ENCODE measurements around the gene CFL1. TPM values are rescaled to one million over a fixed set of nuclear protein-coding genes. Genes with fewer than 3 reads are reported as not detected.

CFL1 gene
- total and polyA plus RNA-seq, 2 donors from 2014 or later = 705 to 846 TPM

- Histone ChIP-seq H3K9me3 (ENCODE audit: control insufficient read depth in 2 of 3, insufficient read depth in 1 of 3, low read length in 3 of 3) (no peaks in the 10 kb centered on the region), H3K4me3 (ENCODE audit: low read length in 3 of 3) (no peak overlapping the region), H3K9ac (ENCODE audit: low read length in 3 of 3) (no peak overlapping the region), H3K36me3 (ENCODE audit: control insufficient read depth in 2 of 3, insufficient read depth in 3 of 3, low read length in 3 of 3) (peaks cover 4 to 12% (median 5%) of the 10 kb centered on the region in 3 donors), H3K27ac (ENCODE audit: low read depth in 2 of 2, low read length in 2 of 2) (no peak overlapping the region), H3K27me3 (ENCODE audit: control insufficient read depth, insufficient read depth, low read length) (no peaks in the 10 kb centered on the region), H3K4me1 (ENCODE audit: control insufficient read depth in 2 of 3, insufficient read depth in 2 of 3, low read depth in 1 of 3, low read length in 3 of 3) (peaks cover 0 to 24% (median 8%) of the 10 kb centered on the region in 3 donors)
- intact Hi-C loops (cut with DNase I) = loop anchor here (10.0 kb wide), 1 partner anchor 100 kb away; no protein-coding TSS in a partner anchor
- no peak for FAIRE-seq
- TF ChIP-seq CTCF (IDR thresholded peaks at IDR 0.05; ENCODE audit: borderline replicate concordance, extremely low read depth, insufficient read depth) = no peak
- peak in 2 of 5 donors; percentile 49 to 60 for DNase-seq
Measured at GRCh38 chr11:65885231-65885630, 27.3 kb upstream of the CFL1 start.

GRCh38 chr11:65884716-65885092 is 26.7 kb upstream of the CFL1 start:
- DNase-seq = peak; percentile 65 to 91 (median 79)
- Histone ChIP-seq H3K27ac (ENCODE audit: low read depth in 2 of 2, low read length in 2 of 2) (no peak overlapping the region), H3K9me3 (ENCODE audit: control insufficient read depth in 2 of 3, insufficient read depth in 1 of 3, low read length in 3 of 3) (no peaks in the 10 kb centered on the region), H3K27me3 (ENCODE audit: control insufficient read depth, insufficient read depth, low read length) (no peaks in the 10 kb centered on the region), H3K4me1 (ENCODE audit: control insufficient read depth in 2 of 3, insufficient read depth in 2 of 3, low read depth in 1 of 3, low read length in 3 of 3) (peaks cover 0 to 19% (median 8%) of the 10 kb centered on the region in 3 donors), H3K9ac (ENCODE audit: low read length in 3 of 3) (no peak overlapping the region), H3K36me3 (ENCODE audit: control insufficient read depth in 2 of 3, insufficient read depth in 3 of 3, low read length in 3 of 3) (peaks cover 4 to 12% (median 5%) of the 10 kb centered on the region in 3 donors), H3K4me3 (ENCODE audit: low read length in 3 of 3) (no peak overlapping the region)
- FAIRE-seq = no peak
- TF ChIP-seq CTCF (IDR thresholded peaks at IDR 0.05; ENCODE audit: borderline replicate concordance, extremely low read depth, insufficient read depth) = peak; percentile 100
- intact Hi-C loops (cut with DNase I) = loop anchor here (10.0 kb wide), 1 partner anchor 100 kb away; no protein-coding TSS in a partner anchor

GRCh38 chr11:65883786-65884715 is 26.1 kb upstream of the CFL1 start:
- intact Hi-C loops (cut with DNase I) = loop anchor here (10.0 kb wide), 1 partner anchor 101 kb away; no protein-coding TSS in a partner anchor
- H3K9me3 ChIP-seq (ENCODE audit: control insufficient read depth in 2 of 3, insufficient read depth in 1 of 3, low read length in 3 of 3) = no peaks in the 10 kb centered on the region
- no peak overlapping the region for H3K9ac ChIP-seq (ENCODE audit: low read length in 3 of 3)
- DNase-seq (peak in 2 of 5 donors; percentile 40 to 71), FAIRE-seq (no peak)
- no peaks in the 10 kb centered on the region for H3K27me3 ChIP-seq (ENCODE audit: control insufficient read depth, insufficient read depth, low read length)
- no peak overlapping the region for H3K4me3 ChIP-seq (ENCODE audit: low read length in 3 of 3)
- no peak for TF ChIP-seq CTCF (IDR thresholded peaks at IDR 0.05; ENCODE audit: borderline replicate concordance, extremely low read depth, insufficient read depth)
- H3K4me1 ChIP-seq (ENCODE audit: control insufficient read depth in 2 of 3, insufficient read depth in 2 of 3, low read depth in 1 of 3, low read length in 3 of 3) = peaks cover 0 to 15% (median 8%) of the 10 kb centered on the region in 3 donors
- H3K36me3 ChIP-seq (ENCODE audit: control insufficient read depth in 2 of 3, insufficient read depth in 3 of 3, low read length in 3 of 3) = peaks cover 4 to 12% (median 5%) of the 10 kb centered on the region in 3 donors
- no peak overlapping the region for H3K27ac ChIP-seq (ENCODE audit: low read depth in 2 of 2, low read length in 2 of 2)

Data from kidney (tissue), 14 donors.